B cell (primary cell): ENCODE results near the gene KCNIP2.

Source experiments
- CTCF ChIP-seq: fragments of 200-600 bp; IDR thresholded peaks from one replicate; pipeline ENCODE4 v1.8.0; 2022; ENCODE audit warnings: antibody characterized with exemption, mild to moderate bottlenecking
- EZH2 ChIP-seq: IDR thresholded peaks from 2 replicates; pipeline ENCODE4 v1.6.1; 2012; ENCODE audit warnings: borderline replicate concordance, low read depth, mild to moderate bottlenecking, moderate library complexity, low read length; ENCODE audit not compliant: insufficient read depth, poor library complexity, severe bottlenecking

GRCh38 chr10:101840102-101840684 is 3.4 kb downstream of the KCNIP2 start:
- no peak for TF ChIP-seq CTCF
- TF ChIP-seq EZH2 = no peak
